Measurements from ENCODE around the gene OR2AG1.

Gene OR2AG1

GRCh38 chr11:6737872-6738466 is 44.9 kb upstream of the OR2AG1 start:
- peak; percentile 87 for ATAC-seq
- no peak for TF ChIP-seq TCF4 (CRISPR knock-in tag; IDR thresholded peaks at IDR 0.05; ENCODE audit: borderline replicate concordance)
- TF ChIP-seq CSDC2 (CRISPR knock-in tag; IDR thresholded peaks at IDR 0.05), result no peak
- TF ChIP-seq RARB (CRISPR knock-in tag; IDR thresholded peaks at IDR 0.05), result no peak
- TF ChIP-seq ZNF8 (CRISPR knock-in tag; IDR thresholded peaks at IDR 0.05), result no peak
- TF ChIP-seq SNAI2 (CRISPR knock-in tag; IDR thresholded peaks at IDR 0.05), result no peak
- no peak for TF ChIP-seq OSR1 (CRISPR knock-in tag; IDR thresholded peaks at IDR 0.05)
- TF ChIP-seq ESRRG (CRISPR knock-in tag; IDR thresholded peaks at IDR 0.05), result no peak
- no peak for TF ChIP-seq ARNTL (CRISPR knock-in tag; IDR thresholded peaks at IDR 0.05; ENCODE audit: borderline replicate concordance, low read depth)
- TF ChIP-seq BACH2 (CRISPR knock-in tag; IDR thresholded peaks at IDR 0.05; ENCODE audit: borderline replicate concordance), result no peak
- no peak for TF ChIP-seq ZNF565 (CRISPR knock-in tag; conservative IDR thresholded peaks at IDR 0.05; ENCODE audit: low read depth)
- TF ChIP-seq ISL1 (CRISPR knock-in tag; IDR thresholded peaks at IDR 0.05), result no peak
- no peak for TF ChIP-seq CREB5 (CRISPR knock-in tag; IDR thresholded peaks at IDR 0.05; ENCODE audit: low read depth)
- TF ChIP-seq GLIS3 (CRISPR knock-in tag; IDR thresholded peaks at IDR 0.05), result no peak

DNA sequence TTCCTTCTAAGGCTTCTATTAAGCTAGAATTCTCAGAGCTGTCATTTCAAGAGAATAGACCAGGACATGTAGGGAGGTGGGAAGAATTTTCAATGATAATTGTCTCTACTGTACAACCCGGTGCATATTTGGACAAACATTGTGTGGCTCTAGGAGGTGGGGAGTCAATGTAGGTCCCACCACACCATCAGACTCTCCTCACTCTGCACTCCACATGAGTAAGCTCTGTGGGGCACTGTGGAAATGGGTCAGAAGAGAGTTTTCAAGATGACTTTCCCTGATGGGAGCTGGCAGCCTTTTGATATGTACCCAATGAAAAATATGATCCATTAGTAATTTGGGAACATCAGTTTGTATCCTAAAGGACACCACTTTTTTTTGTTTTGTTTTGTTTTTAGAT is 44.2 kb upstream of the OR2AG1 start:
- TF ChIP-seq CSDC2 (CRISPR knock-in tag; IDR thresholded peaks at IDR 0.05) (no peak), CREB5 (CRISPR knock-in tag; IDR thresholded peaks at IDR 0.05; ENCODE audit: low read depth) (no peak), GLIS3 (CRISPR knock-in tag; IDR thresholded peaks at IDR 0.05) (no peak)
- ATAC-seq, result no peak

DNA sequence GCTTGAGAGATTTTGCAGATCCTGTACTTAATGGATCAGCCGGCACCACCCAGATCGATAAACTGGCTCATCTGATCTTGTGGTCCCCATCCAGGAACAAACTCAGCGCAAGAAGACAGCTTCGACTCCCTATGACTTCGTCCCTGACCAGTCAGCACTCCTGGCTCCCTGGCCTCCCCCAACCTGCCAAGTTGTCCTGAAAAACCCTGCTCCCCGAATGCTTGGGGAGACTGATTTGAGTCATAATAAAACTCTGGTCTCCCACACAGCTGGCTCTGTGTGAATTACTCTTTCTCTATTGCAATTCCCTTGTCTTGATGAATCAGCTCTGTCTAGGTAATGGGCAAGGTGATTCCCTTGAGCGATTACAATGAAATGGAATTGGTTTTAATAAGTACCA is 40.6 kb upstream of the OR2AG1 start:
- TF ChIP-seq ARNTL (CRISPR knock-in tag; IDR thresholded peaks at IDR 0.05; ENCODE audit: borderline replicate concordance, low read depth) (no peak), GLIS3 (CRISPR knock-in tag; IDR thresholded peaks at IDR 0.05) (no peak), ZFP30 (CRISPR knock-in tag; IDR thresholded peaks at IDR 0.05) (no peak)
- TF ChIP-seq, protein P1, sequence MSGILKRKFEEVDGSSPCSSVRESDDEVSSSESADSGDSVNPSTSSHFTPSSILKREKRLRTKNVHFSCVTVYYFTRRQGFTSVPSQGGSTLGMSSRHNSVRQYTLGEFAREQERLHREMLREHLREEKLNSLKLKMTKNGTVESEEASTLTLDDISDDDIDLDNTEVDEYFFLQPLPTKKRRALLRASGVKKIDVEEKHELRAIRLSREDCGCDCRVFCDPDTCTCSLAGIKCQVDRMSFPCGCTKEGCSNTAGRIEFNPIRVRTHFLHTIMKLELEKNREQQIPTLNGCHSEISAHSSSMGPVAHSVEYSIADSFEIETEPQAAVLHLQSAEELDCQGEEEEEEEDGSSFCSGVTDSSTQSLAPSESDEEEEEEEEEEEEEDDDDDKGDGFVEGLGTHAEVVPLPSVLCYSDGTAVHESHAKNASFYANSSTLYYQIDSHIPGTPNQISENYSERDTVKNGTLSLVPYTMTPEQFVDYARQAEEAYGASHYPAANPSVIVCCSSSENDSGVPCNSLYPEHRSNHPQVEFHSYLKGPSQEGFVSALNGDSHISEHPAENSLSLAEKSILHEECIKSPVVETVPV (CRISPR knock-in tag; IDR thresholded peaks at IDR 0.05), result no peak
- ATAC-seq, result no peak

DNA sequence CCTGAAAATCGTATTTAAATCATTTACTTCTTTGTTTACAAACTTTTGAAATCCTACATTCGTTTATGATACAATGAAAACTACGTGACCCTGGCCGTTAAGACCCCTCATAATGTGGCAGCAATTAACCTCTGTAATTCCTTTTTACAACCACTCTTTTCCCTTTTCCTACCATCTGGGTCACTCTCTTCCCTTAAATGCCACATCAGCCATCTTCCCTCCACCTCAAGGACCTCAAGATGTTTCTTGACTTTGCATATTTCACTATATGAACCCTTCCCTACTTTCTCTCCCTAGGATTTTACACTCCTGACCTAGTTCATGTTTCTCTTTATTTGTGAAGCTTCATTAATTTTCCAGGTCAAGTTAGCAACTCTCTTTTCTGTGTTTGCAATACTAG is 37.8 kb upstream of the OR2AG1 start:
- TF ChIP-seq ZFP30 (CRISPR knock-in tag; IDR thresholded peaks at IDR 0.05) (no peak), ESRRG (CRISPR knock-in tag; IDR thresholded peaks at IDR 0.05) (no peak), CSDC2 (CRISPR knock-in tag; IDR thresholded peaks at IDR 0.05) (no peak), ZC3H10 (CRISPR knock-in tag; IDR thresholded peaks at IDR 0.05) (no peak), ISL1 (CRISPR knock-in tag; IDR thresholded peaks at IDR 0.05) (no peak), SNAI2 (CRISPR knock-in tag; IDR thresholded peaks at IDR 0.05) (no peak), RARB (CRISPR knock-in tag; IDR thresholded peaks at IDR 0.05) (no peak), OSR1 (CRISPR knock-in tag; IDR thresholded peaks at IDR 0.05) (no peak)
- ATAC-seq, result no peak

DNA sequence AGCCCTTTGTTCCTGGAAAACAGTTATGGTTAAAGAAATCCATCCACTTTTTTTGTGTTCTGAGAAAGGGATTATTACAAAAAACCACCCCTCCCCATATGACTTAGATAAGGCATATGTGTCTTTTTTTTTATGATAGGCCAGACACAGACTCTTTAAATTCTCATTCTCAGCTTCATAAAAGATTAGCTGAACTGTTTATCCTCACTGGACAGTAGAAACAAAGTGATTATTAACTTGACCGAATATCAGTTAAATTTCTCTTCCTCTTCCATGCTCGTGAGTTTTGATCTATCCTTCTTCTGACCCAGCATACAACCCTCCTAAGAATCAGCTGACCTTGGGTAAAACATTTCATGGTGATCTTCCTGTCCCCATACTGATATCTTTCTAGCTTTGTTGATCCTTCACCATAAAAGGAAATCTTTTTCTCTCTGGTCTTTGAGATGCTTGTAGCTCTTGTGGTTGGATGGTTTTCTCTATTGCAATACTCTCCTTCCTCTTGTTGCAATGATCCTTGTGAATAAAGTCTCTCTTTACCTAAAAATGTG is 37.3 kb upstream of the OR2AG1 start:
- ATAC-seq, result no peak
- TF ChIP-seq CSDC2 (CRISPR knock-in tag; IDR thresholded peaks at IDR 0.05) (no peak), ZNF8 (CRISPR knock-in tag; IDR thresholded peaks at IDR 0.05) (no peak), POU6F1 (CRISPR knock-in tag; IDR thresholded peaks at IDR 0.05; ENCODE audit: borderline replicate concordance, low read depth) (no peak), OSR1 (CRISPR knock-in tag; IDR thresholded peaks at IDR 0.05) (no peak), ESRRG (CRISPR knock-in tag; IDR thresholded peaks at IDR 0.05) (no peak), BACH2 (CRISPR knock-in tag; IDR thresholded peaks at IDR 0.05; ENCODE audit: borderline replicate concordance) (no peak), ZC3H10 (CRISPR knock-in tag; IDR thresholded peaks at IDR 0.05) (no peak), ZNF70 (CRISPR knock-in tag; IDR thresholded peaks at IDR 0.05) (no peak), PPARA (CRISPR knock-in tag; IDR thresholded peaks at IDR 0.05; ENCODE audit: borderline replicate concordance) (no peak), ISL1 (CRISPR knock-in tag; IDR thresholded peaks at IDR 0.05) (no peak), TOX (CRISPR knock-in tag; IDR thresholded peaks at IDR 0.05; ENCODE audit: borderline replicate concordance) (no peak), SNAI2 (CRISPR knock-in tag; IDR thresholded peaks at IDR 0.05) (no peak), ZNF565 (CRISPR knock-in tag; conservative IDR thresholded peaks at IDR 0.05; ENCODE audit: low read depth) (no peak)
- TF ChIP-seq, protein P1 (CRISPR knock-in tag; IDR thresholded peaks at IDR 0.05), result no peak
